ENCODE measurements around the gene TM7SF3.

DNA sequence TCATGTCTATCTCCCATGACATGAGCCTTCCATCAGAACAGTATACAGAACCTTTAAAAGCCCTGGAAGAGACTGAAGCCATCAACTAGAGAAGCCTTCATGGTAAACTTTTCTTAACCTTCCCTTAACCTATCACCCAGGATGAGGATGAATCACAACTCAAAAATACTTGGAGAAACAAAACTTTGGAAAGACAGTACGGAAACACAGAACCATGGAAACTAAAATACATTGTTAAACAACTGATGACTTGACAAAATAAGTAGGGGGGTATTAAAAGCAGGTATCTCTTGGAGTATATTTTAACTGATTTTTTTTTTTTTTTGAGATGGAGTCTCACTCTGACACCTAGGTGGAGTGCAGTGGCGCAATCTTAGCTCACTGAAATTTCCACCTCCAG, 8.7 kb downstream of the TM7SF3 start:
- TF ChIP-seq EZH2phosphoT487 (IDR thresholded peaks at IDR 0.05; ENCODE audit: low read depth) (no peak), CTCF (IDR thresholded peaks at IDR 0.05; ENCODE audit: low read depth, low read length) (no peak)
